NCI-H524 treated with DMSO at 0.1 percent for 48 hours (cell line): ENCODE results near the gene RPLP2.

Source experiments
- DNase-seq: peaks from one replicate; lab custom pipeline; 2025; lab: John Stamatoyannopoulos, UW

RPLP2 gene

DNA sequence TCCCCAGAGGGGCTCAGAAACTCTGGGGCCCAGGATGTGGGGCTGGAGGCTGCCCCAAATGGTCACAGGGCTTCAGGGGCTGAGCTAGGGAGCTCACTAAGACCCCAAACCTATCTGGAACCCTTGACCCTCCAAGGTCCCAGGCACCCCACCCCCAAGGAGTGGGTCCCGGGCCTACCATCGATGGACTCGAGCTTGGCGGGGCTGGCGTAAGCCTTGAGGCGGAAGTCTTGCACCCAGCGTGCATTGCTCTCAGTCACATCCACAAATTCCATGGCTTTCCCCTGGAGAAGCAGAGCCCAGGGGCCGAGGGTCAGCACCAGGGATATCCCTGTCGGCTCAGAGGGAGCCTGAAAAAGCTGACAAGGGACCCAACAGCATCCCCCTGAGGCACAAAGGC is 35.9 kb upstream of the RPLP2 start:
- DNase-seq, result no peak

DNA sequence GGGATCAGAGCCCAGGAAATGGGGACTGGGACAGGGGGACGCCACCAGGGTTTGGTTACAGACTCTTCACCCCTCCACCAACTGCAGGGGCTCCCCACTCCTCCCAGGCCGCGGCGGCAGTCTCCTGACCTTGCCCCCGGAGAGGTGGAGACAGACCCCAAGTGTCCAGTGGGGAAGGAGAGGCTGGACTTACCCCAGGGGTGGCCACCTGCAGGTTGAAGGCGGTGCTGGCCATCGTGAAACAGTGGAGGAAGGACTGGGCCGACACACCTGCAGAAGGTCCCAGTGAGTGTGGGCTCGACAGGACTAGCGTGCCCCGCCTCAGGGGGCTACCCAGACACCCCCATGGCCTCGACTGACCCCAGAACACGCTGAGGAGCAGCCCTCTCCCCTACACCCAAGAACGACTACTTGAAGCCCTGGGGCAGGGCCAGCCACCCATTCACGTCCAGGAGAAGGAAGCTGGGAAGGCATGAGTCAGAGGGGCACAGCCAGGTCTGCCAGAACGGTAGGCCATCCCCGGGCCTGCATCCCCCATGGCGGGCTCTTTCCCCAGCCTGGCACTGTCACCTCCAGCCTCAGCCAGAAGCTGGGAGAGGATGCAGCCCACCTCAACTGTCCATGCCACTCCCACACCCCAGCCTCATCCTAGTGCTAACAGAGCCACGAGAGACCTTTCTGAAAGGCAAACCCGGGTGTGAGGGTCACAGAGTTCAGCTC is 34.7 kb upstream of the RPLP2 start:
- no peak for DNase-seq

DNA sequence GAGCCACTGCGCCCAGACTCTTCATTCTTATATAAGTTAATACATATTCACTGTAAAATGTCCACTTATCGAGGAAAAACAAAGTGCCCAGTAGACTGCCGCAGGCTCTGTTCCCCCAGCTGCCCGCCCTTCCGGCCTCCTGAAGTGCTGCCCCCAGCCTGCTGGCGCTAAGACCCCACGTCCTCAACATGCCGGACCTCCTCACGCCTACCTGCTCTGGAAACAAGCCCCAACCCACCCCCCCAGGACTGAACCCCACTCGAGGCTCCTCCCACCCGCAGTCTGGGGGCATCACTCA is 33.6 kb upstream of the RPLP2 start:
- DNase-seq, result no peak

DNA sequence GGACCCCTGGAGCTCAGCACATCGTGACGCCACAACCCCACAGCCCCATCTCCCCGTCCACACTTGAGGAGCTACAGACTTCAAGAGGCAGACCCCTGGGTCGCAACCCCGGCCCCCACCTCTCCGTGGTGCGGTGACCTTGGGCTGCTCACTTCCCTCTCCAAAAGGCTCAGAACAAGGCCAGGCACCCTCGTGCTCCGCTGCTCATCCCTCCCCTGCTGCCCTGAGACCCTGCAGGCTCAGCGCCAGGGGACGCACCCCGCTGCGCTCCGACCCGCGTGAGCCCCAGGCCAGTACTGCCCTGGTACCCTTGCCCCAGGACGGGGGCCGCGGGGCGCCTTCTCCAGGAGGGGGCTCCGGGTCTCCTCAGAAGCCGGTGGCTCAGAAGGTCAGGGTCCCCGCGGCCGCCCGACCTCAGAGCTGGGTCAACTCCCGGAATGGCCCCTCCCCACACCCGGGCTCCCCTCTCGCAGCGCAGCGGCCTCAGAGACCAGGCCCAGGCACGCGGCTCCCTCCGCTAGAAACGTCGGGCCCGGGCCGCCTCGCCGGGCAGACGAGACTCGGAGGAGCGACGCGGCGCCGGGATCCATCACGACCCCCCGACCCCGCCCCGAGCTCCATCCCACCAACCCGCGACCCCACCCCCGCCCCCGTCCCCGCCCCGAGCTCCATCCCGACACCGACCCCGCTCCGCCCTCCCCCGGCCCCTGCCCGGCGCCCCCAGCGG is 33.0 kb upstream of the RPLP2 start:
- DNase-seq, result no peak

DNA sequence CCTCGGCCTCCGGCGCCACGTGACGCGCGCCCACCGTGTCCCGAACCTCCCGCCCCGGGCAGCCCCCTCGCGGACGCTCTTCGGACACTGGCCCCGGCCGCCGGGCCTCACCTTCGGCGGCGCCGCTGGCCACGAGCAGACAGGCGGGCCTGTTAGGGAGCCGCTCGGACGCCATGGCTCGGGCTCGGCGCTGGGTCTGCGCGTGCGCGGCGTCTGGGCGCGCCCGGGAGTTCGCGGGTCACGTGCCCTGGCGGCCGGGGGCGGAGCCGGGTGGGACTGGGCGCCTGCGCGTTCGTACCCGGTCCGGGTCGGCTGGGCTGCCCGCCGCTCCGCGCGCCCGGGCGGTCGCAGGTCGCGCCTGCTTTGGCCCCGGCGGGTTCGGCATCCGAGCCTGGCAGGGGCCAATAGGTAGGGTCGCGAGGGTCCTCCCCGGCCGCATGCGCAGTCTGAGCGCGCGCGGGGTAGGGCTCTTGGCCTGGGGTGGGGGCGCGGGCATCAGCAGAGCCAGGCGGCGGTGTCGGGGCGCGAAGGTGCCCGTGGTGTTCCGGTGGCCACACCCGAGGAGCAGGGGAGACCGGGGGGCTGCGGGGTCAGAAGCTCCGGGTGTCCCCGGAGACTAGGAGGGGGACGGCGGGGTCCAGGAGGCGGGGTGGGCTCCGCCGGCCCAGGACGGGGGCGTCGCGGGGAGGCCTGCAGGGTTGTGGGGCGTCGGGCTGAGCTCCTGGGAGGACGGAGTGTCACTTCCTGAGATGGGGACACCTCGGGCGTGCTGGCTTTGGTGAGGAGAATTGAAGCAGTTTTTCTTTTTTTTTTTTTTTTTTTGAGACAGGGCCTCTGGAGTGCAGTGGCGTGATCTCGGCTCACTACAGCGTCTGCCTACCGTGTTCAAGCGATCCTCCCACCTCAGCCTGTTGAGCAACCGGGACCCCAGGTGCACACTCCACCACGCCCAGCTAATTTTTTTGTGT is 32.2 kb upstream of the RPLP2 start, which contains the start of gene GATD1:
GATD1 (minus strand) TSS at position 200 of the 968 bp plus-strand sequence; CDS start at position 175, 25 bp downstream.
- no peak for DNase-seq

DNA sequence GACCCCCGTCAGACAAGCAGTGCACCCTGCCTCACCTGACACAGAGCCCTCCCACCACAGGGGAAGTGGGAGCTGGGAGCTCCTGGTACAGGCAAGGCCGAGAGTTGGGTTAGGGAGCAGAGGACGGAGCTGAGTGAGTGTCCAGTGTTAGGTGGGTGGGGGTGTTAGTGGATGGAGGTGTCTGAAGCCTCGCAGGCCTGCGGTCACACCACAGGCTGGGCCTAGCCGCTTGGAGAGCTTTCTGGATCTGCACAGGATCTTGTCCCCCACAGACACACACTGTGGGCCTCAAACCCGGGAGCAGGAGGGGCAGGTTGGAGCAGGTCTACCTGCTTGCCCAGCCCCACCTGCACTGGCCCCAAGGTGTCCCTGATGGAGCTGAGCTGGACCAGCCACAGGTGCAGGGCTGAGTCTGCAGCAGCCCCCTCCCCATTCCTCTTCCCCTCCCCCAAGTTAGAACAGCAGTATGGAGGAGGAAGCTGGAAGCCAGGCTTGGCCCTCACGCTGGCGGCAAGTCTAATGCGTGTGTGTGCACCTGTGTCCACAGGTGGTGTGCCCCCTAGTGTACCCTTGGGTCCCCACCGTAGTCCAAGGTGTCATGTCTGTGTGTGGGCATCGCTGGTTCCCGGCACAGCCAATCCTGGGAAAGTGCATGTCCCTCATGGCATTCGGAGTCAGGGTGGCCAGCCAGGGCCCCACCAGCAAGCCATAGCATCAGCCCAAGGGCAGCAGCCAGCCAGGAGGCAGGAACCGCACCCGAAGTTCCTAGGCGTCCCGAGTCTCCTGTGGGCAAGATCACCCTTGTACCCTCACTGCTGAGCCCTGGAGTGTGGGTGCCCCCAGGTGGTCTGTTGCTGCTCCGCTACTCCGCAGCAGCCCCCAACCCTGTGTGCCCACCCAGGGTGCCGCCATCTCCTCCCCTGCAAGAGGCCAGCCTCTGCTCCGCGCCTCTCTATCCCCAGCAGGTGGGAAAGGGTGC is 30.5 kb upstream of the RPLP2 start:
- no peak for DNase-seq

DNA sequence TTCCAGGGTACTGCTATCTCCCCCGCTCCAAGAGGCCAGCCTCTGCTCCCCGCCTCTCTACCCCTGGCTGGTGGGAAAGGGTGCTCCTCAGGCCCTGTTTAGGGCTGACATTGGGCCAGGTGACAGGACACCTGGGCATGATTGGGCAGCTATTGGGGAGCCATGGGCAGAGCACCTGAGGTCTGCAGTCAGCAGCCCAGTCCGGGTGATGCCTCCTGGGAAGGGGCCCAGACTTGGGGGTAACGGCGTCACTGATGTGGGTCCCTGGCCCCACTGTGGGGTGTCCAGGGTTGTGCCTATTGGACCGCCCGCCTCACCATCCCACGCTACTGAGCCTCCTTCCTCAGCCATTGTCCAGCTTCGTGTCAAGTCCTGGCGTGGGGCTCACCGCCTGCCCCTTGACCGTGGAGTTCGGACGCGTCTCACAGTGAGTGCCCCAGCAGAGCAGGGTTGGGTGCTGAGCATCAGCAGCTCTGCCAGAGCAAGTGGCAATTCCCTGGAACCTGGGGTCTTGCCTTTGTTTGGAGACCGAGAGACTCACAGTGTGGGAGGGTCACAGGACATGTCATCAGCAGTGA is 29.7 kb upstream of the RPLP2 start:
- no peak for DNase-seq

DNA sequence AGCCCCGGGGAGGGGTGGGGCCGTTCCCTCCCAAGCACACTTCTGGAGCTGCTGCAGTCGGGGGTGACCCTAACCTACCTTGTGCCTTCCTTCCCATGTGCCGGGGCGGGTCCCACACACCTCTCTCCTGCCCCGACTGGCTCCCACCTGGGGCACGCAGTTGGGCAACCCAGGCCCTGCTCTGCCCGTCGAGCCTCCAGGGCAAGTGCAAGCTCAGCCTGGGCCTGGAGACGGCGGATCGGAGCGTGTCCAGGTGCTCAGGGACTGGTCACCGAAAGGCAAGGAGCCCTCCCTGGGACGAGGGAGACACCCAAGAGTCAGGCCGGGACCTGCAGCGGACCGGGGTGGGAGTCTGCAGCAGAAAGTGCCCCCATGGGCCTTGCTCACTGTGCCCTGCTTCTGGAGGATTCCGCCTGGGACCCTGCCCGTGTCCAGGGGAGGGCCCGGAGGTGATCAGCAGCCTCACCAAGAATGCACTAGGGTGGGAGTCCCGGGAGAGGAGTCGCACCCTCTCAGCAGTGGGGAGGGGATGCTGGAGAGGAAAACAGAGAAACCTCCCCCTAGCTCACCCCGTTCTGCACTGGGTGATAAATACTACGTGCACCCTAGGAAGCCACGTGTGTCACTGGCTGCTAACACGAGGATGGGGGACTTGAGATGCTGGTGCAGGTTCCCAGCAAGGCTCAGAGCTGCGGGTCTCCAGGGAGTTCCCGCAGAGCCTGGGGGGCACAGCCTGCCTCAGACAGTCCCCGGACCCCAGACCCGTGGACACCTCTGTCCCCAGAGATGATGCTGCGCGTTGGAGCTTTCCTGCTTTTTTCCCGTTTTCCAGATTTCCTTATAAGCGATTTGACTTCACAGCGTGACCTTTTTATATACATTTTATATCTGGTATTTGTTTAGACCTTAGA is 27.2 kb upstream of the RPLP2 start:
- no peak for DNase-seq

DNA sequence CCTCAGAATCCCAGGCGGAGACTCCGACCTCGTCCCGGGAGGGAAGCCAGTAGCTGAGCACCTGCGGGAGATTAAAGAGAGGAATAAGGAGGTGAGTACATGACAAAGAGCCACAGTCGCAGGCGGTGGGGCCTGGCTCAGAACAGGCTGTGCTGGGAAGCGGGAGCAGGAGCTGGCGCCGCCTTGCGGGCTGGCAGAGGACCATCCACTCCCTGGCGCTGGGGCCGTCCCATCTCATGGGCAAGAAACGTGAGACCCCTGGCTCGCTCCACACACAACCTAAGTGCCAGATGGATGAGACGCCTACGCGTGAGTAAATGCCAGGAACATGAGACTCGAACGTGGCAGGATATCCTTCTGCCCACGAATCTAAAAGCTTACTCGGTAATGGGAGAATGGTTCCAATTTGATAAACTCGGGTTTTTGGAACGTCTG is 26.2 kb upstream of the RPLP2 start:
- peak; percentile 81 for DNase-seq

DNA sequence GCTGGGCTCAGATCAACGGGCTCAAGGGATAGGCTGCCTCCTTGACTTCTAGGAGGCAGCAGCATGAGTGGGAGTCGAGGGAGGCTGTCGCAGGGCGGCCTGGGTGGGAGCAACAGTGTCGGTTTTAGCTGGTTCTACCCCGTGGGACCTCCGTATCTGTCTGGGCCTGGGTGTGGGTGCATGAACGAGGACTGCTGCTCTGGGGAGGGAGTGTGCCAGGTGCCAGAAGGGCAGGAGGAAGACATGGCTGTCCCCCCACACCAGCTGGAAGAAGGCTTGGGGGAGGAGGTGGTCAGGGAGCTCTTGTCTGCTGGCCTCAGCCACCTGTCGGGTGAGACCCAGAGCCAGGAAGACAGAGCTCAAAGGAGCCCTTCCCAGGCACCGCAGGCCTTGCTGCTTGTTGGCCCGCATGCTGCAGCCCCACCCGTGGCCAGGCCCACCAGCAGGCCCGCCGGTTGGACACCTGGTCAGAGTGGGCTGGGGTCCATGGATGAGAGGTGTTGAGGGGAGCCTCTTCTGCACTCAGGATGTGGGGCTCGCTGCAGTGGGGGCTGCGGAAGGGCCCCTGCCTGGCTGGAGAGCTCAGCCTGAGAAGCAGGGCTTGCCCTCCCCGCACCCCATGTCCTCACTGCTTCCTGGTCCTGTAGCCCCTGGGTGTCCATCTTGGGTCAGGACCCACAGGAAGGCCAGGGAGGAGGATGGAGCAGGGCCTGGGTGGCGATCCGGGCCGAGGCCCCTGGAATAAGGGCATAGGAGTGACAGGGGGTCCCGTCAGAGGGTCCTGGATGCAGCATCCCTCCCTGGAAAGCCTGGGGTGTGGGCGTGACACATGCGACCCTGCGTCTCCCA is 23.3 kb upstream of the RPLP2 start:
- peak; percentile 36 for DNase-seq

DNA sequence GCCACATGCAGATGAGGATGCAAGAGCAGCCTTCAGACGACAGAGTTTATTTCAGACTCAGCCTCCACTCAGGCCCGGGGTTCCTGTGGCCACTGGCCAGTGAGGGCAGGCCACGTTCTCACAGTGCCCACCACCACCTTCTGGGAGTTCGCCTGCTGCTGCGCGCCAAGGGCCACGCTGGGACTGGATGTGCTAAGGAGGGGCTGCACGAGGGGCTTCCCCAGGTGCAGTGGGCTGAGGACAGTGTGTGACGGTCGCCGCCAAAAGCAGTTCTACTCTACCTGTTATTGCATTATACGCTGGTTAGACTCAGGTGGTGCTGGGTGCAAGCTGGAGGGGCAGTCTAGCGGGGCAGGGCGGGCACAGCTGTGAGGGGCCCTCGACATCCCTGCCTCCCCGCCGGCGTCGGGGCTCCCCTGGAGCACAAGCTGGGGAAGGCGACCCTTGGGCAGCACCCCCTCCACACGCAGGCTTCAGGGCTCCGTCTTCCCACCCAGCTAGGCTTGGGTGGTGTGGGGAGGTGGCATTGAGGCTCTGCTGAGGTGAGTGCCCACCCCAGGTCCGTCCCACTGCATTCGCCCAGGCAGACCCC is 22.6 kb upstream of the RPLP2 start:
- DNase-seq, result no peak

DNA sequence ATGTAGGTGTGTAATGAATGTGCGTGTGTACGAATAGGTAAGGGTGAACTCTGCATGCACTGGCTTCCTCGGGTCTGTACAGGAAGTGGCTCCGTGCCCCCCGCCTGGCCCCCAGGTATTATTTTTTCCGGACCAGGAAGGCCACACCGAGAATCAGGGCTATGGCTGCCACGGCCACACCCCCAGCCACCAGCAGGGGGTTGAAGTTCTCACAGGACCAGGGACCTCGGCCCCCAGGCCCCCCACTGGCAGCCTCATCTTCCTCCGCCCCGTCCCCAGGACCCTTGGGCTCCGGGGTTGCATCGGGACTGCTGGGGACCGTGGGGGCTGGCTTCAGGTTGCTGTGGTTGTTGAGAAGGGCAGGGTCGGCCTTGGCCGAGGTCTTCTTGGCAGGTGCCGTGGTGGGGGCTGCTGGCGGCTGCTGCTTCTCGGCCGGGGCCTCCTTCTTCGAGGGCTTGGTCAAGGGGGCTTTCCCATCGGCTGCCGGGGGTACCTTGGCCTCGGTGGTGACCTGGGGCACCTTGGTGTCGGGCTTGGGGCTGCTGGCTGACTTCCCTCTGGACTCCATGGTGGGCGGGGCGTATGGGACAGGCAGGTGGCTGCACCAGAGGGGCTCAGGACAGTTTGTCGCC is 21.6 kb upstream of the RPLP2 start:
- no peak for DNase-seq

DNA sequence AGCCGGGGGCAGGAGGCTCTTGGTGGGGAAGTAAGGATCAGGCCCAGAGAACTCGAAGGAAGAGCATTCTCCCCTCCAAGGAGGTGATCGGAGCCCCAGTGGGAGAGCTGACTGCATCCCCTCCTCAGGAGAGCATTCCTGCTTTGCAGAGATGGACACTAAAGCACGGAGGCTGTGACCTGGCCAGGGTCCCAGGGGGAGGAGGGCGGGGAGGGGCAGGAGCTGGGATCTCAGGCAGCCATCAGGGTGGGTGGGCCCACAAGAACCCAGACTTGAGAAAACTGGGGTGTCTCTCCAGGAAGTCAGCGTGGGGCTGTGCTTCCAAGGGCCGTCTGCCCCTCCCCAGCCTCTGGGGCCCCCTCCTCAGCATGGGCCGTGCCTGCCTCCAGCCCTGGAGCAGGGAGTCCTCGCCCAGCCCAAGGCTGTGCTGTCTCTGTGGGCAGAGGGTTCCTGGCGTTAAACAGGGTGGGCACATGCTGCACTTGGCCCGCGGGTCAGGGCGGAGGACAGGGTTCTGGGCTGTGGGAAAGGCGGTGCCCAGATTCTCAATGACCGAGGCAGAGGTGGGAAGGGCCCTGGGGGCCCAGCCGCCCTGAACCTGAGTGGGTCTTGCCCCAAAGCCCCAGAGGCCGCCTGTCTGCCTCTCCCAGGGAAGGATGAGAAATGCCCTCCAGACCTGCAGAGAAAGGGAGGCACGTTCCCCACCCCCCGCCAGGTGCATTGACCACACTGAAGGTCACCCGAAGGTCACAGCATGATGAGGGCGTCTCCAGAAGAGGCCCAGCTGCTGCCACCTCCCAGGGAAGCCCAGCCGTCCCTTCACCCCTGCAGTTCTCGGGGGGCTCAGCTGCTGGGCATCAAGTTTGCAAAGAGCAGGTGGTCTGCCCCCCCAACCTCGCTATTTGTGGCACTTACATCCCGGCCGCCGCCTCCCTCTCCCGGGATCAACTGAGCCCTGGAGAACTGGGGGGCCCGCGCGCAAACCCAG is 20.5 kb upstream of the RPLP2 start:
- no peak for DNase-seq

DNA sequence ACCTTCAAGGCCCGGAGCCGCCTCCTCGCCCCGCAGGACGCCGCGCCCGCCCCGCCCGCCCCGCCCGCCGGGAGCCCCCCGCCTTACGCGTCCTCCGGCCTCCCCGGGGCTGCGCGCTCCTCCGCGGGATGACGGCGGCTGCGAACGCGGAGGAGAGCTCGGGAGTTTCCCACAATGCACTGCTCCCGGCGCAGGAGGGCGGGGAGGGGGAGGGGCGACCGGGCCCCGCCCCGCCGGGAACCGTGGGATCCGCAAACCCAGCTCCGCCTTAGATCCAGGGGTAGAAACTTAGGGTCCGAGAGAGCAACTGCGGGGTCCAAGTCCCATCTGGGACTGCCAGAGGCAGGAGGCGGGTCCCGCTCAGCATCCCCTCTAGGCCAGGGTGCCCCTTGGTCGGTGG is 19.8 kb upstream of the RPLP2 start, which contains the start of gene CEND1:
CEND1 (minus strand) TSS at position 148 of the 400 bp plus-strand sequence. CDS start 1,514 bp downstream, outside the sequence.
- no peak for DNase-seq

DNA sequence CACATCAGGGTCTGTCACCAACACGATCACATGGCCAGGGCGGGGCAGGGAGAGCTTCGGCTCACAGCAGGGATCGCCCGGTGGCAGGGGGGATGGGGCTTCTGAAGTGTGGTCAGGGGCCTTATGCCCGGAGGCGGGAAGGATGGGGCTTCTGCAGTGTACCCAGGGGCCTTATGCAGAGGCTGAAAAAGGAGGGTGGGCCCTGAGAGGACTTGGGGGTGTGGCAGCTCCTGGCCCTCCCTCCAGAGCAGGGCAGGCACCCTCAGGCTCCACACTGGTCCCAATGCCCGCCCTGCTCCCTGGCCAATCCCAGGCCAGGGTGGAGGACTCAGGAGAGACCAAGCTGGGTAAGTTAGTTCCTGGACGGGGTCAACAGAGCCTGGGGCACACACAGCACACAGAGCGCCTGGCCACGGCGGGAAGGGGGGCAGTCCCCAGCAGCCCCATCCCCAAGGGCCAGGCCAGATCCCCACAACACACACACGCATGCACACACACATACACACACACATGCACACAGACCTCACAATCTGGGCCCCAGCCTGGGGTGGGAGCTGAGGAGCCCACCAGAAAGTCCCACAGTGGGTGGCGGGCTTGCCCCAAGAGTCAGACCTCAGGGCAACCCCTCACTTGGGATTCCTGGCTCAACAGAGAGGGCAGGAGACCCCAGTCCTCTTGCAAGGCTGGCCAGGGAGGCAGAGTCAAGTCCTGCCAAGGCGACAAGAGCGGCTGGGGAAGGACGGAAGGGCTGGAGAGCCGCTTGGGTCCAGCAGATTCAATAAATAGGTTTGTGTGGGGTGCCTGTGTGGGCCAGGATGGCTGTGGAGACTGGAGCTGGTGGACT is 18.8 kb upstream of the RPLP2 start:
- DNase-seq, result no peak
